GM12873 (cell line): ENCODE data around the gene CHAD.

Experiments
- TF ChIP-seq, protein P1 (sequence below): IDR thresholded peaks from 2 replicates; pipeline ENCODE4 v1.5.1; 2012; ENCODE audit warnings: low read depth, mild to moderate bottlenecking, moderate library complexity, low read length, control low read depth; ENCODE audit not compliant: insufficient read depth; ENCODE audit errors: missing control alignments

CHAD gene, protein sequence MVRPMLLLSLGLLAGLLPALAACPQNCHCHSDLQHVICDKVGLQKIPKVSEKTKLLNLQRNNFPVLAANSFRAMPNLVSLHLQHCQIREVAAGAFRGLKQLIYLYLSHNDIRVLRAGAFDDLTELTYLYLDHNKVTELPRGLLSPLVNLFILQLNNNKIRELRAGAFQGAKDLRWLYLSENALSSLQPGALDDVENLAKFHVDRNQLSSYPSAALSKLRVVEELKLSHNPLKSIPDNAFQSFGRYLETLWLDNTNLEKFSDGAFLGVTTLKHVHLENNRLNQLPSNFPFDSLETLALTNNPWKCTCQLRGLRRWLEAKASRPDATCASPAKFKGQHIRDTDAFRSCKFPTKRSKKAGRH

DNA sequence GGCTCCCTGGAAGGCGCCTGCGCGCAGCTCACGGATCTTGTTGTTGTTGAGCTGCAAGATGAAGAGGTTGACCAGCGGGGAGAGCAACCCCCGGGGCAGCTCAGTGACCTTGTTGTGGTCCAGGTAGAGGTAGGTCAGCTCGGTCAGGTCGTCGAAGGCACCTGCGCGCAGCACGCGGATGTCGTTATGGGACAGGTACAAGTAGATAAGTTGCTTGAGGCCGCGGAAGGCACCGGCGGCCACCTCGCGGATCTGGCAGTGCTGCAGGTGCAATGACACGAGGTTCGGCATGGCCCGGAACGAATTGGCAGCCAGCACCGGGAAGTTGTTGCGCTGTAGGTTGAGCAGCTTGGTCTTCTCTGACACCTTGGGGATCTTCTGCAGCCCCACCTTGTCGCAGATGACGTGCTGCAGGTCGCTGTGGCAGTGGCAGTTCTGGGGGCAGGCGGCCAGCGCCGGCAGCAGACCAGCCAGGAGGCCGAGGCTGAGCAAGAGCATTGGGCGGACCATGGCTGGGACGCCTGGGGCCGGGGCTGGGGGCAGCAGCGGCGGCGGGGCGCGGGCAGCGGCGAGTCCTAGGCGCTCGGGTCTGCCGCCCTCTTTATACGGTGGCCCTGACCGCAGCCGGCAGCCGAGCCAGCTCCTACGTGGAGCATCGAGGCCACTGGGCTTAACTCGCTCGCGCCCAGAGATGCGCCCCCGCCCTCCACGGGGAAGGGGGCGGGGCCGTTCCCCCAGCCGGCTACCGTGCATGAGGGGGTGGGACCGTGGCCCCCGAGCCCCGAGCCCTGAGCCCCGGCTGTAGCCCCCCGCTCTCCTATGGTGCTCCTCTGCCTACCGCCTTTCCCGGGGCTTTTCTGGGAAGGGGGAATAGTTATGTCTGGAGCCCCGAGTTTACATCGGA, at the start of gene CHAD:
Gene CHAD (minus strand): TSS at position 577 of the 904 bp plus-strand sequence. CDS start 67 bp downstream, at position 510.
- TF ChIP-seq, protein P1, sequence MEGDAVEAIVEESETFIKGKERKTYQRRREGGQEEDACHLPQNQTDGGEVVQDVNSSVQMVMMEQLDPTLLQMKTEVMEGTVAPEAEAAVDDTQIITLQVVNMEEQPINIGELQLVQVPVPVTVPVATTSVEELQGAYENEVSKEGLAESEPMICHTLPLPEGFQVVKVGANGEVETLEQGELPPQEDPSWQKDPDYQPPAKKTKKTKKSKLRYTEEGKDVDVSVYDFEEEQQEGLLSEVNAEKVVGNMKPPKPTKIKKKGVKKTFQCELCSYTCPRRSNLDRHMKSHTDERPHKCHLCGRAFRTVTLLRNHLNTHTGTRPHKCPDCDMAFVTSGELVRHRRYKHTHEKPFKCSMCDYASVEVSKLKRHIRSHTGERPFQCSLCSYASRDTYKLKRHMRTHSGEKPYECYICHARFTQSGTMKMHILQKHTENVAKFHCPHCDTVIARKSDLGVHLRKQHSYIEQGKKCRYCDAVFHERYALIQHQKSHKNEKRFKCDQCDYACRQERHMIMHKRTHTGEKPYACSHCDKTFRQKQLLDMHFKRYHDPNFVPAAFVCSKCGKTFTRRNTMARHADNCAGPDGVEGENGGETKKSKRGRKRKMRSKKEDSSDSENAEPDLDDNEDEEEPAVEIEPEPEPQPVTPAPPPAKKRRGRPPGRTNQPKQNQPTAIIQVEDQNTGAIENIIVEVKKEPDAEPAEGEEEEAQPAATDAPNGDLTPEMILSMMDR: no peak

- TF ChIP-seq, protein P1: no peak
Observed at GRCh38 chr17:50517504-50518383, 49.1 kb upstream of the CHAD start.

GRCh38 chr17:50517011-50517410, 48.3 kb upstream of the CHAD start:
- TF ChIP-seq, protein P1: no peak

- TF ChIP-seq, protein P1: no peak
Observed at GRCh38 chr17:50514936-50515702, 46.4 kb upstream of the CHAD start.

- TF ChIP-seq, protein P1: no peak
Observed at GRCh38 chr17:50514388-50514787, 45.7 kb upstream of the CHAD start.

- TF ChIP-seq, protein P1: no peak
Observed at GRCh38 chr17:50513495-50513894, 44.8 kb upstream of the CHAD start.
